Epithelial cell of proximal tubule (primary cell): ENCODE measurements around the gene FRMD4B. TPM values are rescaled to one million over a fixed set of nuclear protein-coding genes. Genes with fewer than 3 reads are reported as not detected.

Experiments
- DNase-seq: peaks from one replicate; pipeline ENCODE4 v3.0.0-alpha.2; 2011; ENCODE audit warnings: low read depth
- H3K4me3 ChIP-seq: 2 replicates; pipeline ENCODE4 v1.5.1; 2011; ENCODE audit warnings: low read depth, mild to moderate bottlenecking, low read length
- CTCF ChIP-seq: conservative IDR thresholded peaks from 2 replicates; pipeline ENCODE4 v1.5.1; 2012; ENCODE audit warnings: low read depth, mild to moderate bottlenecking, low read length
- total RNA-seq: library from RNA; depleted of rRNA; stranded (reverse); fragments of >200 nt; gene quantifications from 2 replicates; pipeline ENCODE4 v1.2.3, GENCODE V29; 2015

The FRMD4B gene
- total RNA-seq, 1 donor from 2014 or later: 21.7 TPM

GRCh38 chr3:69203631-69204314 lies 182.1 kb downstream of the FRMD4B start:
- no peak overlapping the region for H3K4me3 ChIP-seq
- no peak for DNase-seq
- TF ChIP-seq CTCF: no peak

- H3K4me3 ChIP-seq: no peak overlapping the region
- no peak for DNase-seq
- no peak for TF ChIP-seq CTCF
These were observed 184.2 kb downstream of the FRMD4B start for GRCh38 chr3:69201658-69202057.

GRCh38 chr3:69200384-69201068 lies 185.4 kb downstream of the FRMD4B start:
- TF ChIP-seq CTCF: no peak
- no peak for DNase-seq
- peak overlapping the region; percentile 84 for H3K4me3 ChIP-seq

GRCh38 chr3:69199942-69200341 lies 185.9 kb downstream of the FRMD4B start:
- no peak for TF ChIP-seq CTCF
- H3K4me3 ChIP-seq: peak overlapping the region; percentile 84
- DNase-seq: no peak

GRCh38 chr3:69197922-69198530 lies 187.9 kb downstream of the FRMD4B start:
- peak overlapping the region; percentile 84 for H3K4me3 ChIP-seq
- no peak for TF ChIP-seq CTCF
- DNase-seq: no peak

- no peak overlapping the region for H3K4me3 ChIP-seq
- TF ChIP-seq CTCF: no peak
These were observed 188.4 kb downstream of the FRMD4B start for GRCh38 chr3:69197455-69197854.

More at GRCh38 chr3:69197455-69197854, 188.4 kb downstream of the FRMD4B start:
- no peak for DNase-seq
